ENCODE measurements around the gene VPS37B.

DNA sequence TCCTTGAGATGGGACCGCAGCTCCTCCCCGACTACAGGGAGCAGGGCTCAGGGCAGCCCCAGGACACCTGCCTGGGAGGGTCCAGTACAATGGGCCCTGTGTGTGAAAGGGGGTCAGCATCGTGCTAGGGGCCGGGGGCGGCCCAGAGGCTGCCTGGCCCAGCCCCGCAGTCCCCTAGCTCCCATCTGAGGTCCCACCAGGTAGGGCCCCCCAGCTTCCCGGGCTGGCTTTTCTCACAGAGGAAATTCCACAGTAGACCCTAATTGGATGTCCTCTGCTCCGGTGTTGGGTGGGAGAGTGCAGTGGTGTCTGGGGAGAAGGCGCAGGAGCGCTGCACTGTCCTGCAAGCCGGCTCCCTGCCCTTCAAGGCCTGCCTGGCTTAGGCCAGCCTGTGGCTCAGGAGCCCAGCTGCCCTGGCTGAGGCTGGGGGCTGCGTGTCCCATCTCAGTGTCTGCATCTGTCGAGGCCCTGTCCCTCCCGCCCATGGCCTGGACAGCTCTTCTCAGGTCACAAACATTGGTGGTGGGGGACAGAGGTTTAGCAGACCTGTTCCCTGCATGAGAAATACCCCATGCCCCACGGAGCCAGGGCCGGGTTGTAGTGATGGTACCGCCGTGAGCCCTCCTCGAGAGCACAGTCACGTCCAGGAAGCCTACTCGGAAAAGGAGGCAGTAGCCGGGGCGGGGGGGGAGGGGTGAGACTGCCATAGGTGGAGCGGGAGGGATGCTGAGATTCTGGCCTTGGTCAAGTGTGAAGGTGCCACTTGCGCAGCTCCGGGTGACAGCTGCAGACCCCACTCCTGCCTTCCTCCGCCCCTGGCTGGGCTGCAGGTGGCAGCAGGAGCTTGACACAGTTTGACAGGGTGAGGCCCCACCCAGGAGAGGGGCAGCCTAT lies 49.1 kb downstream of the VPS37B start:
- TF ChIP-seq ZFP3 (CRISPR knock-in tag; IDR thresholded peaks at IDR 0.05) (no peak), RARB (CRISPR knock-in tag; IDR thresholded peaks at IDR 0.05) (no peak), ZFP30 (CRISPR knock-in tag; IDR thresholded peaks at IDR 0.05) (no peak), TCF4 (CRISPR knock-in tag; IDR thresholded peaks at IDR 0.05; ENCODE audit: borderline replicate concordance) (no peak), GLIS3 (CRISPR knock-in tag; IDR thresholded peaks at IDR 0.05) (no peak), ZNF70 (CRISPR knock-in tag; IDR thresholded peaks at IDR 0.05) (no peak), SNAI2 (CRISPR knock-in tag; IDR thresholded peaks at IDR 0.05) (no peak), ISL1 (CRISPR knock-in tag; IDR thresholded peaks at IDR 0.05) (no peak)
- TF ChIP-seq, protein P1, sequence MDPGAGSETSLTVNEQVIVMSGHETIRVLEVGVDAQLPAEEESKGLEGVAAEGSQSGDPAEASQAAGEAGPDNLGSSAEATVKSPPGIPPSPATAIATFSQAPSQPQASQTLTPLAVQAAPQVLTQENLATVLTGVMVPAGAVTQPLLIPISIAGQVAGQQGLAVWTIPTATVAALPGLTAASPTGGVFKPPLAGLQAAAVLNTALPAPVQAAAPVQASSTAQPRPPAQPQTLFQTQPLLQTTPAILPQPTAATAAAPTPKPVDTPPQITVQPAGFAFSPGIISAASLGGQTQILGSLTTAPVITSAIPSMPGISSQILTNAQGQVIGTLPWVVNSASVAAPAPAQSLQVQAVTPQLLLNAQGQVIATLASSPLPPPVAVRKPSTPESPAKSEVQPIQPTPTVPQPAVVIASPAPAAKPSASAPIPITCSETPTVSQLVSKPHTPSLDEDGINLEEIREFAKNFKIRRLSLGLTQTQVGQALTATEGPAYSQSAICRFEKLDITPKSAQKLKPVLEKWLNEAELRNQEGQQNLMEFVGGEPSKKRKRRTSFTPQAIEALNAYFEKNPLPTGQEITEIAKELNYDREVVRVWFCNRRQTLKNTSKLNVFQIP (CRISPR knock-in tag; IDR thresholded peaks at IDR 0.05; ENCODE audit: borderline replicate concordance, low read depth), result no peak
- TF ChIP-seq, protein P2, sequence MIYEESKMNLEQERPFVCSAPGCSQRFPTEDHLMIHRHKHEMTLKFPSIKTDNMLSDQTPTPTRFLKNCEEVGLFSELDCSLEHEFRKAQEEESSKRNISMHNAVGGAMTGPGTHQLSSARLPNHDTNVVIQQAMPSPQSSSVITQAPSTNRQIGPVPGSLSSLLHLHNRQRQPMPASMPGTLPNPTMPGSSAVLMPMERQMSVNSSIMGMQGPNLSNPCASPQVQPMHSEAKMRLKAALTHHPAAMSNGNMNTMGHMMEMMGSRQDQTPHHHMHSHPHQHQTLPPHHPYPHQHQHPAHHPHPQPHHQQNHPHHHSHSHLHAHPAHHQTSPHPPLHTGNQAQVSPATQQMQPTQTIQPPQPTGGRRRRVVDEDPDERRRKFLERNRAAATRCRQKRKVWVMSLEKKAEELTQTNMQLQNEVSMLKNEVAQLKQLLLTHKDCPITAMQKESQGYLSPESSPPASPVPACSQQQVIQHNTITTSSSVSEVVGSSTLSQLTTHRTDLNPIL (CRISPR knock-in tag; IDR thresholded peaks at IDR 0.05; ENCODE audit: low read depth), result no peak
- TF ChIP-seq, protein P3, sequence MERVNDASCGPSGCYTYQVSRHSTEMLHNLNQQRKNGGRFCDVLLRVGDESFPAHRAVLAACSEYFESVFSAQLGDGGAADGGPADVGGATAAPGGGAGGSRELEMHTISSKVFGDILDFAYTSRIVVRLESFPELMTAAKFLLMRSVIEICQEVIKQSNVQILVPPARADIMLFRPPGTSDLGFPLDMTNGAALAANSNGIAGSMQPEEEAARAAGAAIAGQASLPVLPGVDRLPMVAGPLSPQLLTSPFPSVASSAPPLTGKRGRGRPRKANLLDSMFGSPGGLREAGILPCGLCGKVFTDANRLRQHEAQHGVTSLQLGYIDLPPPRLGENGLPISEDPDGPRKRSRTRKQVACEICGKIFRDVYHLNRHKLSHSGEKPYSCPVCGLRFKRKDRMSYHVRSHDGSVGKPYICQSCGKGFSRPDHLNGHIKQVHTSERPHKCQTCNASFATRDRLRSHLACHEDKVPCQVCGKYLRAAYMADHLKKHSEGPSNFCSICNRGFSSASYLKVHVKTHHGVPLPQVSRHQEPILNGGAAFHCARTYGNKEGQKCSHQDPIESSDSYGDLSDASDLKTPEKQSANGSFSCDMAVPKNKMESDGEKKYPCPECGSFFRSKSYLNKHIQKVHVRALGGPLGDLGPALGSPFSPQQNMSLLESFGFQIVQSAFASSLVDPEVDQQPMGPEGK (CRISPR knock-in tag; IDR thresholded peaks at IDR 0.05; ENCODE audit: borderline replicate concordance), result no peak

Data from SK-N-SH treated with all-trans-retinoic acid at 6 μM for 48 hours (cell line).